Keratinocyte (primary cell): ENCODE measurements around the gene XRCC2. TPM values are rescaled to one million over a fixed set of nuclear protein-coding genes. Genes with fewer than 3 reads are reported as not detected.

ENCODE experiments used
- DNase-seq: peaks from one replicate; pipeline ENCODE4 v3.0.0-alpha.2; 2011; ENCODE audit warnings: low read depth, missing footprints, low spot score
- FAIRE-seq: peaks from 2 replicates; lab custom pipeline; 2011; peaks lifted over from hg19 to GRCh38; lab: Jason Lieb, UNC
- H2AFZ ChIP-seq: 2 replicates; pipeline ENCODE4 v1.6.0; 2012; ENCODE audit warnings: low read length, control low read depth, inconsistent platforms; ENCODE audit not compliant: control insufficient read depth
- H3K27ac ChIP-seq: 2 replicates; pipeline ENCODE4 v1.5.1; 2011; ENCODE audit warnings: low read length; ENCODE audit not compliant: control insufficient read depth, insufficient read depth
- H3K27me3 ChIP-seq: 3 replicates; pipeline ENCODE4 v1.6.0; 2011; ENCODE audit warnings: low read length; ENCODE audit not compliant: control insufficient read depth, insufficient read depth; ENCODE audit errors: extremely low read depth
- H3K36me3 ChIP-seq, 2 experiments: 2 replicates in 1 of 2; 3 replicates in 1 of 2; pipeline ENCODE4 v1.5.1; 2011; ENCODE audit warnings: low read length in 2 of 2, mild to moderate bottlenecking in 1 of 2; ENCODE audit not compliant: control insufficient read depth in 2 of 2, insufficient read depth in 2 of 2; ENCODE audit errors: extremely low read depth in 1 of 2
- H3K4me1 ChIP-seq: 3 replicates; pipeline ENCODE4 v1.5.1; 2011; ENCODE audit warnings: low read length; ENCODE audit not compliant: control insufficient read depth, insufficient read depth; ENCODE audit errors: extremely low read depth
- H3K4me2 ChIP-seq: 3 replicates; pipeline ENCODE4 v1.6.0; 2011; ENCODE audit warnings: low read depth, low read length; ENCODE audit not compliant: control insufficient read depth, insufficient read depth; ENCODE audit errors: extremely low read depth
- H3K4me3 ChIP-seq, 3 experiments: fragments of 200-600 bp in 1 of 3; sonication (generic) in 1 of 3; 2 replicates in 2 of 3; 3 replicates in 1 of 3; pipeline ENCODE4 v1.5.1; 2011 to 2016; ENCODE audit warnings: low read length in 3 of 3, mild to moderate bottlenecking in 3 of 3, control low read depth in 2 of 3, inconsistent platforms in 1 of 3, low read depth in 1 of 3, mixed read lengths in 1 of 3, mixed run types in 1 of 3, moderate library complexity in 1 of 3; ENCODE audit not compliant: control insufficient read depth in 2 of 3, insufficient read depth in 2 of 3; ENCODE audit errors: extremely low read depth in 1 of 3
- H3K79me2 ChIP-seq: 2 replicates; pipeline ENCODE4 v1.6.0; 2012; ENCODE audit warnings: low read length; ENCODE audit not compliant: control insufficient read depth, insufficient read depth
- H3K9ac ChIP-seq: 3 replicates; pipeline ENCODE4 v1.6.0; 2011; ENCODE audit warnings: low read length; ENCODE audit not compliant: control insufficient read depth, insufficient read depth; ENCODE audit errors: extremely low read depth
- H3K9me1 ChIP-seq: 3 replicates; pipeline ENCODE4 v1.6.0; 2011; ENCODE audit warnings: low read length; ENCODE audit not compliant: control insufficient read depth, insufficient read depth; ENCODE audit errors: extremely low read depth
- H3K9me3 ChIP-seq: 2 replicates; pipeline ENCODE4 v1.5.1; 2012; ENCODE audit warnings: low read depth, low read length; ENCODE audit not compliant: control insufficient read depth
- H4K20me1 ChIP-seq: 3 replicates; pipeline ENCODE4 v1.6.0; 2011; ENCODE audit warnings: low read length; ENCODE audit not compliant: control insufficient read depth, insufficient read depth; ENCODE audit errors: extremely low read depth
- CTCF ChIP-seq, 3 experiments: IDR thresholded peaks in 1 of 3; conservative IDR thresholded peaks in 1 of 3; optimal IDR thresholded peaks in 1 of 3; 2 replicates in 2 of 3; 3 replicates in 1 of 3; pipeline versions ENCODE3 to v1.5.1; 2011; ENCODE audit warnings: low read length in 3 of 3, mild to moderate bottlenecking in 3 of 3, moderate library complexity in 2 of 3, control low read depth in 1 of 3, inconsistent platforms in 1 of 3; ENCODE audit not compliant: insufficient read depth in 2 of 3; ENCODE audit errors: extremely low read depth in 1 of 3
- EZH2 ChIP-seq: IDR thresholded peaks from one replicate; pipeline ENCODE4 v1.6.1; 2012; ENCODE audit warnings: inconsistent platforms, mild to moderate bottlenecking, low read length, moderate library complexity
- dilution Hi-C: fragments of 300-500 bp; cut with MboI; formaldehyde crosslinking; loops from one replicate; pipeline ENCODE4 v1.7.0; 2020; ENCODE audit warnings: low sequenced_read_pairs; ENCODE audit not compliant: extremely low pct_ligation_motif_present
- polyA plus RNA-seq, 5 experiments: library from polyadenylated mRNA; depleted of rRNA in 3 of 5; stranded (reverse) in 3 of 5; stranded (forward) in 1 of 5; unstranded in 1 of 5; fragments of >200 nt; gene quantifications; 1 replicate in 1 of 5; 2 replicates in 3 of 5; 3 replicates in 1 of 5; pipeline versions ENCODE4 v1.2.1 to v1.2.3, GENCODE V29; 2011 to 2012; ENCODE audit warnings: missing spikeins in 2 of 5, low read depth in 1 of 5, low replicate concordance in 1 of 5

XRCC2 gene
- polyA plus RNA-seq, 1 donor (not counting 4 experiments of a cell fraction or from before 2014, with no cell fraction given), result 3.8 TPM

- TF ChIP-seq EZH2, result no peak
- no peak for TF ChIP-seq CTCF (optimal IDR thresholded peaks at IDR 0.05 in 1 of 3, IDR thresholded peaks at IDR 0.05 in 1 of 3, conservative IDR thresholded peaks at IDR 0.05 in 1 of 3; ENCODE audit: extremely low read depth in 1 of 3, insufficient read depth in 2 of 3, low read length in 3 of 3)
- Histone ChIP-seq H3K27ac (no peak overlapping the region), H3K4me1 (no peaks in the 10 kb centered on the region), H3K27me3 (no peaks in the 10 kb centered on the region), H4K20me1 (no peaks in the 10 kb centered on the region), H3K4me3 (no peak overlapping the region), H3K9me1 (no peaks in the 10 kb centered on the region), H3K79me2 (no peaks in the 10 kb centered on the region), H3K36me3 (no peaks in the 10 kb centered on the region), H2AFZ (no peak overlapping the region), H3K9me3 (no peaks in the 10 kb centered on the region), H3K4me2 (no peak overlapping the region), H3K9ac (no peak overlapping the region)
- DNase-seq (no peak), FAIRE-seq (no peak)
- dilution Hi-C loops, result no loop called here
Measured at GRCh38 chr7:152641384-152641783, 34.6 kb downstream of the XRCC2 start.

GRCh38 chr7:152640829-152641228 is 35.1 kb downstream of the XRCC2 start:
- H3K4me2 ChIP-seq, result no peak overlapping the region
- DNase-seq (no peak), FAIRE-seq (no peak)
- H3K4me1 ChIP-seq, result no peaks in the 10 kb centered on the region
- no peak overlapping the region for H3K27ac ChIP-seq
- H4K20me1 ChIP-seq, result no peaks in the 10 kb centered on the region
- H3K4me3 ChIP-seq, result no peak overlapping the region
- no peaks in the 10 kb centered on the region for H3K36me3 ChIP-seq
- TF ChIP-seq EZH2 (no peak), CTCF (optimal IDR thresholded peaks at IDR 0.05 in 1 of 3, IDR thresholded peaks at IDR 0.05 in 1 of 3, conservative IDR thresholded peaks at IDR 0.05 in 1 of 3; ENCODE audit: extremely low read depth in 1 of 3, insufficient read depth in 2 of 3, low read length in 3 of 3) (no peak)
- no peaks in the 10 kb centered on the region for H3K9me3 ChIP-seq
- dilution Hi-C loops, result no loop called here
- no peaks in the 10 kb centered on the region for H3K27me3 ChIP-seq
- H2AFZ ChIP-seq, result no peak overlapping the region
- H3K9me1 ChIP-seq, result no peaks in the 10 kb centered on the region
- H3K9ac ChIP-seq, result no peak overlapping the region
- no peaks in the 10 kb centered on the region for H3K79me2 ChIP-seq
